OCI-LY3 (cell line): ENCODE results near the gene IGFBP4.

Experiments
- H2AFZ ChIP-seq: fragments of 200-600, 300-600 bp; shearing (Covaris generic); 2 replicates; pipeline ENCODE4 v1.6.0; 2014; ENCODE audit warnings: antibody characterized with exemption, low read depth, low read length
- H3K27ac ChIP-seq: fragments of 200-600, 300-600 bp; sonication (generic); 2 replicates; pipeline ENCODE4 v1.5.1; 2014; ENCODE audit warnings: mild to moderate bottlenecking, low read length, moderate library complexity, mixed read lengths
- H3K27me3 ChIP-seq: fragments of 200-600, 300-600 bp; sonication (generic); 2 replicates; pipeline ENCODE4 v1.6.1; 2014; ENCODE audit warnings: low read depth, low read length, mixed read lengths
- H3K36me3 ChIP-seq: fragments of 200-600, 300-600 bp; sonication (generic); replicated peaks from 2 replicates; pipeline ENCODE3; 2014; ENCODE audit warnings: low read depth, low read length, mixed read lengths
- H3K4me1 ChIP-seq: fragments of 300-600, 200-600 bp; sonication (generic); 2 replicates; pipeline ENCODE4 v1.6.1; 2014; ENCODE audit warnings: low read length, mixed read lengths
- H3K4me2 ChIP-seq: fragments of 200-600, 300-600 bp; sonication (generic); 2 replicates; pipeline ENCODE4 v1.6.1; 2014; ENCODE audit warnings: low read length, mixed read lengths
- H3K4me3 ChIP-seq: fragments of 300-600, 200-600 bp; sonication (generic); 2 replicates; pipeline ENCODE4 v1.5.1; 2014; ENCODE audit warnings: antibody characterized with exemption, mild to moderate bottlenecking, low read length, moderate library complexity
- H3K79me2 ChIP-seq: fragments of 300-600, 200-600 bp; shearing (Covaris generic); 2 replicates; pipeline ENCODE4 v1.6.1; 2014; ENCODE audit warnings: mild to moderate bottlenecking, low read length, mixed read lengths
- H3K9ac ChIP-seq: fragments of 300-600, 200-600 bp; shearing (Covaris generic); 2 replicates; pipeline ENCODE4 v1.6.0; 2014; ENCODE audit warnings: mild to moderate bottlenecking, low read length, moderate library complexity
- H3K9me3 ChIP-seq: fragments of 200-600, 300-600 bp; shearing (Covaris generic); 2 replicates; pipeline ENCODE4 v1.6.1; 2014; ENCODE audit warnings: low read length, mixed read lengths; ENCODE audit not compliant: insufficient read depth
- H4K20me1 ChIP-seq: fragments of 200-600, 300-600 bp; sonication (generic); 2 replicates; pipeline ENCODE4 v1.6.1; 2016; ENCODE audit warnings: low read length, mixed read lengths; ENCODE audit not compliant: insufficient read depth
- EZH2phosphoT487 ChIP-seq: fragments of 200-600 bp; shearing (Covaris generic); IDR thresholded peaks from 2 replicates; pipeline ENCODE4 v1.6.1; 2018; ENCODE audit warnings: antibody characterized with exemption, mixed run types, low read depth
- TF ChIP-seq, protein P1 (sequence below): fragments of 200-600, 300-600 bp; sonication (generic); IDR thresholded peaks from 2 replicates; pipeline ENCODE4 v1.5.1; 2014; ENCODE audit warnings: antibody characterized with exemption, low read length, low read depth

The IGFBP4 gene

DNA sequence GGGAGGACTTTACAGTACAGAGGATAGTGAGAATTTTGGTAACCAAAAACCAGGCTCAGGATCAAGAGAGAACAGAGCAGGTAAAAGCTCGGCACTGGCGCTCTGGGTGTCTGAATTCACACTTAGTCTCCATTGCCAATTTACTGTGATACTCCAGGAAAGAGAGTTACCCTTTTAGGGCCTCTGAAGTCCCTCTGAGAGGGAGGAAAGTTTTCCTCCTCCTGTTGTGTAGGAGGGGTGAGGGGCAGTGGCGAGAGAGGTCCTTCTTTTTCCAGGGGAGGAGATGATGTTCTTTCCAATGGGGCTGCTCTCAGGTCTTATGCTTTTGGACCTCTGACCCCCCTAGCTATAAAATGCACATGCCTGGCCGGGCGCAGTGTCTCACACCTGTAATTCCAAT lies 63.5 kb downstream of the IGFBP4 start:
- no peaks in the 10 kb centered on the region for H3K27me3 ChIP-seq
- no peaks in the 10 kb centered on the region for H3K36me3 ChIP-seq
- H3K4me1 ChIP-seq: no peaks in the 10 kb centered on the region
- no peaks in the 10 kb centered on the region for H3K9me3 ChIP-seq
- H3K27ac ChIP-seq: no peak overlapping the region
- TF ChIP-seq, protein P1, sequence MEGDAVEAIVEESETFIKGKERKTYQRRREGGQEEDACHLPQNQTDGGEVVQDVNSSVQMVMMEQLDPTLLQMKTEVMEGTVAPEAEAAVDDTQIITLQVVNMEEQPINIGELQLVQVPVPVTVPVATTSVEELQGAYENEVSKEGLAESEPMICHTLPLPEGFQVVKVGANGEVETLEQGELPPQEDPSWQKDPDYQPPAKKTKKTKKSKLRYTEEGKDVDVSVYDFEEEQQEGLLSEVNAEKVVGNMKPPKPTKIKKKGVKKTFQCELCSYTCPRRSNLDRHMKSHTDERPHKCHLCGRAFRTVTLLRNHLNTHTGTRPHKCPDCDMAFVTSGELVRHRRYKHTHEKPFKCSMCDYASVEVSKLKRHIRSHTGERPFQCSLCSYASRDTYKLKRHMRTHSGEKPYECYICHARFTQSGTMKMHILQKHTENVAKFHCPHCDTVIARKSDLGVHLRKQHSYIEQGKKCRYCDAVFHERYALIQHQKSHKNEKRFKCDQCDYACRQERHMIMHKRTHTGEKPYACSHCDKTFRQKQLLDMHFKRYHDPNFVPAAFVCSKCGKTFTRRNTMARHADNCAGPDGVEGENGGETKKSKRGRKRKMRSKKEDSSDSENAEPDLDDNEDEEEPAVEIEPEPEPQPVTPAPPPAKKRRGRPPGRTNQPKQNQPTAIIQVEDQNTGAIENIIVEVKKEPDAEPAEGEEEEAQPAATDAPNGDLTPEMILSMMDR: no peak
- TF ChIP-seq EZH2phosphoT487: no peak
- no peaks in the 10 kb centered on the region for H3K79me2 ChIP-seq
- H3K4me3 ChIP-seq: no peak overlapping the region
- no peak overlapping the region for H2AFZ ChIP-seq
- no peak overlapping the region for H3K9ac ChIP-seq
- no peaks in the 10 kb centered on the region for H4K20me1 ChIP-seq
- no peak overlapping the region for H3K4me2 ChIP-seq
